GM04504 (cell line): ENCODE measurements around the gene ABCB9.
A peak's percentile ranks its signal among the peaks of the same experiment; 100 is the strongest.
"Not testable (repeated sequence)": the region's sequence is repeated elsewhere in the genome, so short reads cannot be mapped to it uniquely, and the experiment has no call there.

Experiments used
- DNase-seq: peaks from one replicate; pipeline ENCODE4 v3.0.0-alpha.2; 2012; ENCODE audit warnings: low read depth

The ABCB9 gene

GRCh38 chr12:122963941-122964265 lies 2.4 kb downstream of the ABCB9 start:
- no peak for DNase-seq

- no peak for DNase-seq
These were observed 4.5 kb downstream of the ABCB9 start for GRCh38 chr12:122961531-122962329.

GRCh38 chr12:122960193-122960569 lies 6.1 kb downstream of the ABCB9 start:
- DNase-seq, result no peak

DNA sequence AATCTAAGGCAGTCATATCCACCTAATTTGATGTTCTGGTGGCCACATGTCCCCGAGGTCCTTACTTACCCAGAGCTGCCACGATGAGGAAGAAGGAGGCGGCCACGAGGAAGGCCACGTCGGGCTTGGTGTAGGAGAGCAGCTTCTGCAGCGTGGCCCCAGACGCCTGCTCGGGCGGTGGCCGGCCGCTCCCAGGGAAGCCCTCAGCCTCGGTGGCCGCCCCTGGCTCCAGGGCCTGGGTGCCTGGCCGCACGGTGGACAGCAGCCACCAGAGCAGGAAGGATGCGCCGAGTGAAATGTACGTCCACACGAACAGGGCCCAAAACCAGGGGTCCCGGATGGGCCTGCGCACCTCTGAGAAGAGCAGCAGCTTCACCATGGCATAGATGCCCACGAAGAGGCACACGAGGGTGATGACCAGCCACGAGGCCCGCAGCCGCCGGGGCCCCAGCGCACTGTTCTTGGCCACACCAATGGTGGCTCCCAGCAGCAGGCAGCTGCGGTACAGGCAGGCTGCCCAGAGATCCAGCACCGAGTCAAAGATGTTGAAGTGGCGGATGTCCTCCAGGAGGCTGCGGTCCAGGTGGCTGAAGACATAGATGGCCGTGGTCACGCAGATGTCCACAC lies 6.6 kb downstream of the ABCB9 start:
- DNase-seq, result no peak

GRCh38 chr12:122958198-122958888 lies 7.9 kb downstream of the ABCB9 start:
- DNase-seq, result no peak

DNA sequence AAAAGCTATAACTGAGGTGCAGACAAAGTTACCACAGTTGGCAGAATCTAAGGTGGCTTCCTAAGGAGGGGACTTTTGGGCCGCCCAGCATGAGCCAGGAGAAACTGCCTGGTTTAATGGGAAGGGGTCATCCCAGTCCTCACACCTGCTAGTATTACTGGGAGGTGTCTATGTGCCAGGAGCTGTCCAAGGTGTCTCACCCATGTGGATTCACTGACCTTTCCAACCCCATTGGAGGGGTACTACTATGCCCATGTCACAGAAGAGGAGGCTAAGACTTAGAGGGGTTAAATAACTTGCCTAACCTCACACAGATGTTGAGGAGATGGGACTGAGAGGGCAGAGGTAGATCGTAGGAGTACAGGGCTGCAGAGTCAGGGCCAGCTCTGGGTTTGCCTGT lies 10.2 kb downstream of the ABCB9 start:
- DNase-seq, result no peak

DNA sequence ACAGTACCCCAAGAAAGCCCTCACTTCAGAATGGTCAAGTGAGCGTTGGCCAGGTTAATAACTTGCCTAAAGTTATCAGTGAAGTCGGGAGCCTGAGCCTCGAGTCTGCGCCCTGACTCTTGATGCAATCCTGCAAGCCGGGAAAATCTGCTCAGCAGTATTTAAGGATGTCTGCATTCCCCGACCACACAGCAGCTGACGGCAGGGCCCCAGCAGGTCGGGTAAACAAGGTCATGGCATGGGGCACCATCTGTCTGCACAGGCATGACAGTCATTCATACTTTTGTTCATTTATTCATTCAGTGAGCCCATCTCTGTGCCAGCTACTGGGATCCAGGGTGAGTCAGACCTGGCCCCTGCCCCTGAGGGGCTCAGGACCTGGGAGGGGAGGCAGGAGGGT lies 11.1 kb downstream of the ABCB9 start:
- no peak for DNase-seq

DNA sequence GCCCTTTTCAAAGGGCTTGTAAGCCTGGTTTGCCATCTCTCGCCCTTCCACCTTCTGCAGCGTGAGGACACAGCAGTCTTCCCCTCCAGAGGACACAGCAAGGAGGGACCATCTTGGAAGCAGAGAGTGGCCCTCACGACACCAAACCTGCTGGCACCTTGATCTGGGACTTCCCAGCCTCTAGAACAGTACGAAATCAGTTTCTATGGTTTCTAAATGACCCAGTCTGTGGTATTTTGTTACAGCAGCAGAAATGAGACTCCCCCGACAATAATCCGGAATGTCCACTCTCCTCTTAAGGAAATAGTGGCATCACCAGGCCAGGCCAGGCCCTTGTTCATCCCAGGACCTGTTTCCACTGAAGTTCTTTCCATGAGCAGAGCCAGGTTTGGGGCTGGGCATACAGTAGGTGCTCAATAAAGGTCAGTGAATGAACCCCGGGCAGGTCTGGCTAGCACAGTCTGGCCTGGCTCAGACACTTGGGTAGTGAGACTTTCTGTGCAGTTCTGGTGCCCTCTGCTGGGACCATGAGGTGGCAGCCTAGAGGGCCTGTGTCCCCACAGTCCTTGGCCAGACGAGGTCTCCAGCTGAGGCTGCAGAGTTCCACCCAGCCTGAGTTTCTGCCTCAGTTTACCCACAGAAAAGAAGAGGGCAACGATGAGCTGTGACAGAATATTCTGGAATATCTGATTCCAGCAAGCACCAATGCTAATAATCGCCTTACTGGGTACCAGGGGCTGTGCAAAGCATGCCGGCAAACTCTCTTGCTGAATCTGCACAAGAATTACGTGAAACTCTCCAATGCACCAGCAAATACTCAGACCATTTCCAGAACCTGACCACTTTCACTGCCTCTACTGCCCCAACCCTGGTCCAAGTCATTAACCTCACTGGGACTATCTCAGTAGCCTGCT lies 14.0 kb downstream of the ABCB9 start:
- no peak for DNase-seq

DNA sequence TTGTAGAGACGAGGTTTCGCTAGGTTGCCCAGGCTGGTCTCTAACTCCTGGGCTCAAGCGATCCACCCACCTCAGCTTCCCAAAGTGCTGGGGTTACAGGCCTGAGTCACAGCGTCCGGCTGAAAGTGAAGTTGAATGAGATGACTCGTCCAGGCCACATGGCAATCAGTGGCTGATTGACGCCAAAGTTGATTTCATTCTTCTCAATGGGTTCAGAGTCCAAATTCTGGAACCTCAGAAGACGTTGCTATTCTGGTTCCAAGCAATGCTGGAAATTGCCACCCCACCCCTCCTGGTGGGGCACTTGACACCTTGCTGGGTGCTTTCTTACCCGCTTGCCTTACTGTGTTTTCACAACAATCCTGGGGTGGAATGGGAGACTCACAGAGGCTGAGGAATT lies 14.9 kb downstream of the ABCB9 start:
- no peak for DNase-seq

DNA sequence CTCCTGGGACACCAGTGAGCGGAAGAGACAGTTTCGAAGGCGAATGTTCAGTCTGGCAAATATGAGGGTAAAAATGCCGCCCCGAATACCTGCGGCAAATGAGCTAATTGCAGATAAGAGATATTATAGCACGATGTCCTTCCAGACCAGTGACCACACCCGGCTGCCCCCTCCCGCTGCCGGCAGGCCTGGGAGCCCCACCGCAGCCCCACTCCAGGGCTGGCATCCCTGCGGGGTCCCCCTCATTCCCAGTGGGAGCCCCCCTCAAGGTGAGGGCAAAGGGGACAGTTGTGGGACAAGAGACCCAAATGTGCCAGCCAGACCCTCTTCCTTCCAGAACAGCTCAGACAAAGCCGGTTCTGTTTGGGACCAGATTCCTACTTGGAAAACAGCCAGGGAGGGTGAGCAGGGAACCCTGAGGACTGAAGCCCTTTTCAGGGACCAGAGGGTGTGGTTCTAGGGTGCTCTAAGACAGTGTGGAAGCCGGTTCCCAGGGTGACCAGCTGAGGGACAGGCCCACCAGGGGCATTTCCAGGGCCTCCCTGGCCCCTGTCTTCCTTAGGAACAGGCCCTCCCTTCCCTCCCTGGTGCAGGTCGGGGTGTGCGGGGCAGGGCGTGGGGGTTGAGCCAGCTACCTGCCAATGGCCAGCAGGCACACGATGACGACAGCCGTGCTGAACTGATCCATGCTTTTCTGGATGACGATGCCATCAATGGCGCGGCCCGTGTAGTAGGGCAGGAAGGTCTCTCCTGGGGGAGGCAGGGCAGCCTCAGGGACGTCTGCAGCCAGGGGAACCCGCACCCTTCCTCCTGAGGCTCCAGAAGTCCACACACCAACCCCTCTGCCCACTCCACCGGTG lies 16.2 kb downstream of the ABCB9 start:
- no peak for DNase-seq

DNA sequence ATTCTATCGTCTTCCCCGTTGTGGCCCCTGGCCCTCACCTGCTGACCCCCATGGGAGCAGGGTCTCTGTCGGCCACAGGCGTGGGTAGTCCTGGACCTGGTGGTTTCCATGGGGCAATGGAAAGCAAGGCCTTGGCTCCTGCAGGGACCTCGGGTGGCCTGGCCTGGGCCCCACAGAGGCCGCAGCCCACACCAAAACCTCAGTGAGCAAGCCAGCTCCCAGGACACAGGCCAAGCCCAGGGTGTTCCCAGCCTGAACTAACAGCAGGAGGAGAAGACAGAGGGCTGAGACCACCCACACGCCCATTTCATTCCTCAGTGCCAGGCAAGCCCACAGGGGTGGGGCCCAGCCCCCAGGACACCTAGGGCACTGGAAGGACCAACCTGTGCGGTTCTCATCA lies 16.9 kb downstream of the ABCB9 start:
- no peak for DNase-seq

DNA sequence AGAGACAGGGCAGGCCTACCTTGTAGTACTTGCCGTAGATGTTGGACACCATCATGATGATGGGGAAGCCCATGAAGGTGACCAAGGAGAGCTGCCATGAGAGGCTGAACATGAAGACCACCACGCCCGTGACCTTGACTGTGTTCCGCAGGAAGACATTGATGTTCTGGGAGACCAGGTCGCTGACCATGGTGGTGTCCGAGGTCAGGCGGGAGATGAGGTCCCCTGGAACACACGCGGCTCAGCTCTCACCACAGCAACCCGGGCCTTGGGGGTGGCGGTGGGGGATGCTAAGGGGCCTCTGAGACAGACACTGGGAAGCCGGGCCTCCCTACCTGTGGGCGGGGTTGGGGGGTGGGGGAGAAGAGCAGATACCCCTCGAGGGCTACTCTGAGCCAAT lies 17.7 kb downstream of the ABCB9 start:
- DNase-seq, result no peak

- DNase-seq, result no peak
These were observed 18.9 kb downstream of the ABCB9 start for GRCh38 chr12:122947352-122947792.

- peak; percentile 98 for DNase-seq
These were observed 19.4 kb downstream of the ABCB9 start for GRCh38 chr12:122946690-122947341.

DNA sequence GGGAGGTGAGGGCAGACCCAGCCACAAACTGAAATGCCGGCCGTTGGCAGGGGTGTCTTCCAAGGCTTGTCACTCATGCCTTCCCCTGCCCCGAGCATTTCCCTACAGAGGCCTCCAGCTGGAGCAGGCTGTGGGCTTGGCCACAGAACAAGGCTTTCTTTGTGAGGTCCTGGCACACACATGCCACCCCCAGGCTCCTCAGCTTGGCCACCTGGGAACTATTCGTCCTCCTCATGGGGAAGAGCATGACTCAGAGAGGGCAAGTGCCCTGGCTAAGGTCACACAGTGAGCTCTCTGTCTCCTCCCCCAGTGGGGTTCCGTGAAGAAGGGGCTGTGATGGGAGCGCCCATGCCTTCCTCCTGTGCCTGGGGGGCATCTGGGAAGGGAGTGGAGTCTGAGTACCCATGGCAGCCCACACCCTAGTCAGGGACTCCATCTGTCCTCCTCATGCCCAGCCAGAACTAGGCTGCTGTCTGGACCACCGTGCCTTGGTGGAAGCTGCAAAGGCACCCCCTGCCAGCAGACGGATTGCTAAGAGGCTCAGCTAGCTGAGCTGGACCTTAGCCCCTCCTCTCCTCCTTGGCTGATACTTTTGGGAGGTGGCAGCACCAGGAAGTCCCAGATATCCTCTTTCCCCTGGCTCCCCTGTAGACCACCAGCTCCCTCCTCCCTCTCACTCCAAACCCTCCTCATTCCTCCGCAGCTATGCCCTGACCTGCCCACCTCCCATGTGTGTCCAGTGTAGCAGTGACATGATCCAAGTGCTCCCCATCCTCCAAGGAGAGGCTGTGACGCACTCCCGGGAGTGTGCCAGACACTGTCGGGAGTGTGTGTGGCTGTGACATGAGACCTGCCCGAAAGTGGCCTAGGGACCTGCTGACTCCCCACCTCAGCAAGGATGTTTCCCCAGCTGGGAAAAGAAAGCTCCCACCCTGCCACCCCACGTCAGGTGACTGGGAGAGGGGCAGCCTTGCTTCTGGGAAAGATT lies 21.4 kb downstream of the ABCB9 start:
- peak; percentile 20 for DNase-seq

- DNase-seq, result no peak
These were observed 23.1 kb downstream of the ABCB9 start for GRCh38 chr12:122943196-122943595.

- DNase-seq, result no peak
These were observed 23.6 kb downstream of the ABCB9 start for GRCh38 chr12:122942637-122943036.

DNA sequence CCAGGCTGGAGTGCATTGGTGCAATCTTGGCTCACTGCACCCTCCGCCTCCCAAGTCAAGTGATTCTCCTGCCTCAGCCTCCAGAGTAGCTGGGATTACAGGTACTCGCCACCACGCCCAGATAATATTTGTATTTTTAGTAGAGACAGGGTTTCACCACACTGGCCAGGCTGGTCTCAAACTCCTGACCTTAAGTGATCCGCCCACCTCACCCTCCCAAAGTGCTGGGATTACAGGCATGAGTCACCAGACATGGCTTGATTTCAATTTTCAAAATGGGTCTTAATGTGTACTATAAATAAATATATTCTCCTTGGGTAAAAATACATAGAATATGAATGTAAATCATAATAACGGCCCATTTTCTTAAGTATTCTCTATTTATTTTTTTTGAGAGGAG lies 24.9 kb downstream of the ABCB9 start:
- DNase-seq, result not testable (repeated sequence)

- no peak for DNase-seq
These were observed 27.1 kb downstream of the ABCB9 start for GRCh38 chr12:122939125-122939524.
